GM23338 (cell line): ENCODE results near the gene PPP1R3D. TPM values are rescaled to one million over a fixed set of nuclear protein-coding genes. Genes with fewer than 3 reads are reported as not detected.

Source experiments
- ATAC-seq: fragments of 200-7000 bp; cut with Tn5 transposase; 3 replicates; pipeline ENCODE4 v1.9.1; 2020
- DNase-seq: peaks from one replicate; pipeline ENCODE4 v3.0.0-alpha.2; 2015; ENCODE audit warnings: low spot score
- H2AFZ ChIP-seq: fragments of 200-600 bp; sonication (generic); 2 replicates; pipeline ENCODE4 v1.8.0; 2016; ENCODE audit warnings: antibody characterized with exemption, mild to moderate bottlenecking, moderate library complexity
- H3F3A ChIP-seq: fragments of 200-600 bp; sonication (generic); replicated peaks from 2 replicates; pipeline ENCODE4 v1.8.0; 2017; ENCODE audit warnings: antibody characterized with exemption, mixed run types, low read depth
- H3K27ac ChIP-seq: fragments of 200-600 bp; sonication (generic); 2 replicates; pipeline ENCODE4 v1.6.1; 2016; ENCODE audit warnings: low read depth
- H3K27me3 ChIP-seq: fragments of 200-600 bp; sonication (generic); 2 replicates; pipeline ENCODE4 v1.8.0; 2016; ENCODE audit warnings: mild to moderate bottlenecking, mixed run types, moderate library complexity; ENCODE audit not compliant: insufficient read depth
- H3K36me3 ChIP-seq: fragments of 200-600 bp; sonication (generic); 2 replicates; pipeline ENCODE4 v1.8.0; 2016; ENCODE audit warnings: mild to moderate bottlenecking; ENCODE audit not compliant: insufficient read depth
- H3K4me1 ChIP-seq: fragments of 200-600 bp; sonication (generic); 2 replicates; pipeline ENCODE4 v1.8.0; 2016; ENCODE audit warnings: mild to moderate bottlenecking, moderate library complexity; ENCODE audit not compliant: insufficient read depth
- H3K4me2 ChIP-seq: fragments of 200-600 bp; sonication (generic); 2 replicates; pipeline ENCODE4 v1.7.1; 2017; ENCODE audit warnings: mixed run types
- H3K4me3 ChIP-seq: fragments of 200-600 bp; sonication (generic); 2 replicates; pipeline ENCODE4 v1.6.1; 2016; ENCODE audit warnings: mixed run types
- H3K79me2 ChIP-seq: fragments of 200-600 bp; sonication (generic); replicated peaks from 2 replicates; pipeline ENCODE4 v1.8.0; 2017; ENCODE audit warnings: mild to moderate bottlenecking; ENCODE audit not compliant: insufficient read depth
- H3K9me2 ChIP-seq: fragments of 200-600 bp; sonication (generic); 2 replicates; pipeline ENCODE4 v1.8.0; 2017; ENCODE audit not compliant: insufficient read depth
- H4K20me1 ChIP-seq: fragments of 200-600 bp; sonication (generic); replicated peaks from 2 replicates; pipeline ENCODE4 v1.8.0; 2017; ENCODE audit warnings: mild to moderate bottlenecking; ENCODE audit not compliant: insufficient read depth
- H3K27ac Mint-ChIP-seq: 2 replicates; pipeline ENCODE4 v1.8.0; 2020; ENCODE audit warnings: inconsistent platforms, mild to moderate bottlenecking, moderate library complexity, mixed read lengths
- H3K27me3 Mint-ChIP-seq: 3 replicates; pipeline ENCODE4 v1.8.0; 2022; ENCODE audit warnings: low read depth, mild to moderate bottlenecking, moderate library complexity, mixed read lengths, inconsistent platforms; ENCODE audit not compliant: insufficient read depth, poor library complexity
- H3K36me3 Mint-ChIP-seq: 3 replicates; pipeline ENCODE4 v1.8.0; 2021; ENCODE audit warnings: low read depth, mild to moderate bottlenecking, inconsistent platforms, moderate library complexity, mixed read lengths
- H3K4me1 Mint-ChIP-seq: 3 replicates; pipeline ENCODE4 v1.8.0; 2020; ENCODE audit warnings: mild to moderate bottlenecking, inconsistent platforms, mixed read lengths
- H3K4me3 Mint-ChIP-seq: 3 replicates; pipeline ENCODE4 v1.8.0; 2021; ENCODE audit warnings: moderate library complexity, mild to moderate bottlenecking, inconsistent platforms, mixed read lengths
- H3K9me3 Mint-ChIP-seq: 3 replicates; pipeline ENCODE4 v1.8.0; 2020; ENCODE audit warnings: moderate library complexity, mild to moderate bottlenecking, inconsistent platforms, mixed read lengths
- CTCF ChIP-seq, 2 experiments: fragments of 200-600 bp in 1 of 2; sonication (generic) in 1 of 2; conservative IDR thresholded peaks; 2 replicates each; pipeline versions ENCODE4 v1.5.1 to v1.6.1; 2016 to 2017; ENCODE audit warnings: antibody characterized with exemption in 2 of 2, low read depth in 2 of 2, mild to moderate bottlenecking in 2 of 2, moderate library complexity in 1 of 2
- ETS1 ChIP-seq: IDR thresholded peaks from 2 replicates; pipeline ENCODE4 v1.6.1; 2016; ENCODE audit warnings: antibody characterized with exemption
- EZH2 ChIP-seq: fragments of 200-600 bp; sonication (generic); IDR thresholded peaks from one replicate; pipeline ENCODE4 v1.8.0; 2017; ENCODE audit warnings: antibody characterized with exemption, mild to moderate bottlenecking, low read depth; ENCODE audit not compliant: unreplicated experiment
- EZH2phosphoT487 ChIP-seq: fragments of 200-600 bp; sonication (generic); IDR thresholded peaks from one replicate; pipeline ENCODE4 v1.8.1; 2018; ENCODE audit warnings: antibody characterized with exemption; ENCODE audit not compliant: unreplicated experiment
- JUNB ChIP-seq: IDR thresholded peaks from one replicate; pipeline ENCODE4 v1.6.1; 2016; ENCODE audit warnings: antibody characterized with exemption; ENCODE audit not compliant: unreplicated experiment
- NANOG ChIP-seq: IDR thresholded peaks from 2 replicates; pipeline ENCODE4 v1.6.1; 2016; ENCODE audit warnings: antibody characterized with exemption, borderline replicate concordance
- POLR2AphosphoS5 ChIP-seq: IDR thresholded peaks from 2 replicates; pipeline ENCODE4 v1.6.1; 2016; ENCODE audit warnings: antibody characterized with exemption, low read depth
- STAT1 ChIP-seq: IDR thresholded peaks from one replicate; pipeline ENCODE4 v1.6.1; 2016; ENCODE audit warnings: antibody characterized with exemption; ENCODE audit not compliant: unreplicated experiment
- ZNF114 ChIP-seq: fragments of 250-450 bp; sonication (Bioruptor Pico); IDR thresholded peaks from 2 replicates; pipeline ENCODE4 v1.5.0; 2020; ENCODE audit warnings: mild to moderate bottlenecking, moderate library complexity
- ZNF331 ChIP-seq: fragments of 250-450 bp; sonication (Bioruptor Pico); IDR thresholded peaks from 2 replicates; pipeline ENCODE4 v1.5.0; 2020; ENCODE audit warnings: low read depth, mild to moderate bottlenecking, moderate library complexity
- ZNF462 ChIP-seq: fragments of 250-450 bp; sonication (Bioruptor Pico); IDR thresholded peaks from 2 replicates; pipeline ENCODE4 v1.5.0; 2020; ENCODE audit warnings: mild to moderate bottlenecking, moderate library complexity
- polyA plus RNA-seq: library from polyadenylated mRNA; unstranded; fragments of >200 nt; fragmentation: Nextera tagmentation; extraction: Ambion mirVana; gene quantifications from 2 replicates; pipeline ENCODE4 v1.2.1, GENCODE V29; 2016
- total RNA-seq: library from RNA; depleted of rRNA; stranded (reverse); fragments of >200 nt; shearing (Covaris generic); gene quantifications from 2 replicates; pipeline ENCODE4 v1.2.3, GENCODE V29; 2014

The PPP1R3D gene
- total and polyA plus RNA-seq, 2 experiments from 2014 or later: 1.4 to 3.0 TPM

- H3K27me3 Mint-ChIP-seq: no peaks in the 10 kb centered on the region
- no peak for ATAC-seq
Measured at GRCh38 chr20:59971428-59971827, 31.3 kb upstream of the PPP1R3D start.

More at GRCh38 chr20:59971428-59971827, 31.3 kb upstream of the PPP1R3D start:
- H3F3A ChIP-seq: no peaks in the 10 kb centered on the region
- Mint-ChIP-seq H3K36me3 (no peaks in the 10 kb centered on the region), H3K9me3 (no peaks in the 10 kb centered on the region), H3K27ac (no peak overlapping the region), H3K4me1 (no peaks in the 10 kb centered on the region), H3K4me3 (no peak overlapping the region)
- no peaks in the 10 kb centered on the region for H3K4me1 ChIP-seq
- H3K27me3 ChIP-seq: no peaks in the 10 kb centered on the region
- no peaks in the 10 kb centered on the region for H3K9me2 ChIP-seq
- no peaks in the 10 kb centered on the region for H3K79me2 ChIP-seq
- H3K4me3 ChIP-seq: no peak overlapping the region
- no peak for DNase-seq
- no peaks in the 10 kb centered on the region for H4K20me1 ChIP-seq
- H2AFZ ChIP-seq: no peak overlapping the region
- TF ChIP-seq CTCF (conservative IDR thresholded peaks at IDR 0.05; ENCODE audit: low read depth in 2 of 2) (no peak), NANOG (no peak), EZH2phosphoT487 (no peak), JUNB (no peak), ETS1 (no peak), ZNF114 (CRISPR knock-in tag) (no peak), EZH2 (no peak), POLR2AphosphoS5 (no peak), ZNF331 (no peak), ZNF462 (CRISPR knock-in tag) (no peak), STAT1 (no peak)
- H3K36me3 ChIP-seq: no peaks in the 10 kb centered on the region
- H3K27ac ChIP-seq: no peak overlapping the region
- H3K4me2 ChIP-seq: no peak overlapping the region
